GM18502 (cell line): ENCODE results near the gene IVD.
"Not testable (repeated sequence)": the region's sequence is repeated elsewhere in the genome, so short reads cannot be mapped to it uniquely, and the experiment has no call there.

Experiments
- ATAC-seq: cut with Tn5 transposase; IDR thresholded peaks from one replicate; pipeline ENCODE4 v1.9.1; 2021; ENCODE audit warnings: mild to moderate bottlenecking; ENCODE audit not compliant: unreplicated experiment, poor library complexity

Gene IVD

GRCh38 chr15:40453941-40454340 is 48.3 kb downstream of the IVD start:
- ATAC-seq: not testable (repeated sequence)

DNA sequence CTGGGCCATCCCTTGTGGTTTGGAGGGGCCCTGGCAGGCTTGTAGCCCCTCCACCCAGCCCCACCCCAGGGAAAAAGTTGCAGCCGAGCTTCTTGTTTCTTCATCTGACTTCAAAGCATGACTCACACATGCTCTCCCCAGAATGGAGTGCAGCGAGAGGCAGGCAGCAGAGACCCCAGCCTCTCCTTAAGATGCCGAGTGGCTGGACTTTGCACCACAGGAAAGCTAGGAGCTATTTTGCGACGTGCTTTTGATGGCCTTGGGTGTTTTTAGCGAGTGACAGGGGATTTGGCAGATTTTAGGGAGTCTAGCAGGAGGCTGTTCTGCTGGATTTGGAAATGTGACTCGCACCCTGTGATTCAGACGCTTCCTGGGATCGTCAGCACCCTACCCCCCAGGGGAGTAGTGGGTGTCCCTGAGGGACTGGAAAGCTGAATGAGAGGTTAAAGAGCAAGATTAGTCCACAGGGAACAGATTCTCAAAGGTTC is 49.4 kb downstream of the IVD start:
- no peak for ATAC-seq

DNA sequence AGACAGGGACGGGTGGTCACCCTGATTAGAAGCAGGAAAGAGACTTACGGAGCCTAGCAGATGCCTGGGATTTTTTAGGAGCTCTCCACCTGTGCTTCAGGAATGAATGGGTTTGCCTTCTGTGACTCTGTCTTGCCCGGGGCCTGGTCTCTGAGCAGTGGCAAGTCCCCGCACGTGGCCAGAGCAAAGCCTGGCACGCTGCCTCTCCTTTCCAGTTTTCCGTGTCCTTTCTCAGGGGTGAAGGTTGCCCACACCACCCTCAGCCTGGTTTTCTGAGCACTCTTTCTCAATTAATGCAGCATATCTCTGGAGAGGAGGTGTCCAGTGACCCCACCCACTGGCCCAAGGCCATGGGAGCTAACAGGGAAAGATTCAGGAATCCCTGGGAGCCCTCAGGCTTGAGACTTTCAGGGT is 50.7 kb downstream of the IVD start:
- no peak for ATAC-seq

- ATAC-seq: no peak
Measured at GRCh38 chr15:40456738-40457137, 51.1 kb downstream of the IVD start.

- no peak for ATAC-seq
Measured at GRCh38 chr15:40458495-40459371, 53.1 kb downstream of the IVD start.

DNA sequence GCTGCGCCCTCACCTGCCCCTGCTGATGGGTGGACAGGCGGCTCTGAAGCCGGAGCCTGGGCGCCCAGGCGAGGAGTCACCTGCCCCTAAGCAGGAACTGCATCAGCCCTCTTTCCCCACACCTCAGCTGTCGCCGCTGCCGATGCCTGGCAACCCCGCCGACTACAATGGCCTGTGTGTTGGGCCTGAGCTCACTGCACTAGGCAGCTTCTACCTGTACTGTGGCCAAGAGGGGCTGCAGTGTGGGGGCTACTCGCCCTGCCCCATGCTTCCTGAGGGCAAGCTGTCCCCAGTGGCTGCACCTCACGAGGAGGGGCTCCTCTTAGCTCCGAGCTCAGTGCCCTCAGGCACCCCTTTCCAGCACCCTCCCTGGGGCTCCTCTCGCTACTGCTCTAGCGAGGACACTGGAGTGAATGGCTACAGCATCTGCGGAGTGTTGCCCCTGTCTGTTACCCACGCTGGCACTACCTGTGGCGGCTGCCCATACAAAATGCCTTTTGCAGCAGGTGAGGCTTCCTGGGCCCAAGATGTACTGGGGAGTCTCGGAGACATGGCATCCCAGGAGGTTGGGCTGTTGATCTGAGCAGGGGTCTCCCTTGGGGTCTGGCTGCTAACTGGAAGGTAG is 53.9 kb downstream of the IVD start:
- ATAC-seq: no peak

DNA sequence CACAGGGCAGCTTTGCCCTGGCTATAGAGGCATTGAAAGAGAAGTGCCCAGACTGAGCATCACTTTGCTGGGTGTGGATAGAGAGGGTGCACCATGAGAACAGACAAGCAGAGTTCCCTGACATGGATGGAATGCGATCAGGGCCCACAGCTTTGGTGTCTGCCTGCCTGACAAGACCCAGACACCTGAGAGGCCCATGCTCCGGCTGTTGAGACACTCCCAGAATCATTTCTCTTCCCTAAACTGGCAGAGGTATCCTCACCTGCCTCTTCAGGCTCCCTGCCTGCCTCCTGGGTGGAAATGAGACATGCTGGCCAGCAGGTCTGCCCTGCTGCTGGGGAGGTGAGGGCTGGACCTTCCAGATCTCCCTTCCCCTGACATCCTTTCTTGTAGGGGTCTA is 54.8 kb downstream of the IVD start:
- no peak for ATAC-seq

GRCh38 chr15:40461958-40462357 is 56.4 kb downstream of the IVD start:
- no peak for ATAC-seq

- ATAC-seq: no peak
Measured at GRCh38 chr15:40463279-40463678, 57.7 kb downstream of the IVD start.

- no peak for ATAC-seq
Measured at GRCh38 chr15:40463886-40464545, 58.4 kb downstream of the IVD start.

GRCh38 chr15:40464595-40465185 is 59.1 kb downstream of the IVD start:
- ATAC-seq: no peak

- no peak for ATAC-seq
Measured at GRCh38 chr15:40465939-40466338, 60.3 kb downstream of the IVD start.

DNA sequence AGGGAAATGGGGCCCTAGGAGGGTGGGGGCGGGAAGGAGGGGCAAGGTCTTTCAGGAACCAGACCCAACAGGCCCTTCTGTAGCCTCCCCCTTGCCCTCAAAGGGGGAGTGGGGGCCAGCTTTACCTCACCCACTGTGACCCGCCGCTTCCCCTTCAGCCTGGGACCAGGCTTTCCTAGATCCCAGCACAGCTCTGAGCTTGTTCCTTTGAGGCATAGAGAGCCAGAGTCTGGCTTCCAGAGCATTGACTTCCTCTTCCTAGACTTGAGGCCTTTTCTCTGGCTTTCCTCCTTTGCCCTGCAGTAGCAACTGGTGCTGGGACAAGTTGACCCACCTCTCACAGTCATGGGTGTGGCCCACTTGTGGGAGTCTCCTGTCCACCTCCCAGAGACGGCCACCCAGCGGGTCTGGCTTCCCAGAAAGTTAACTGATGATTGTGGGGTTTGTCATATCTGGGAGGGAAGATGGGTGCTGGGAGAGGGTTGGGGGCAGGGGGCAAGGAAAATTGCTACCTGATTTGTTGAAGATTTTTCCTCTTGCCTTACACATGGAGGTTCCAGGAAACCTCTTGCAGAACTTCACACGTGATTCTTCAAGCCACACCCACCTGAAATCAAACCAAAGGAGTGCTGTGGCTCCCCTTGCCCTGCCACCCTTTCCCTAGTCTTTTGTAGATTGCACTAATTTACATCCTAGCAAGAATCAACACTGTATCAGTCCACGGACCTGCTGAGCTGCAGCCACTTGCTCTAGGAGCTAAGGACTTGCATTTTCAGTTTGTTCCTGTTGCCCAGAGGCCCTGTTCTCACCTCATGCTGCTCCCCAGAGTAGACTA is 61.0 kb downstream of the IVD start:
- no peak for ATAC-seq

- ATAC-seq: no peak
Measured at GRCh38 chr15:40467261-40467615, 61.6 kb downstream of the IVD start.

GRCh38 chr15:40468898-40469331 is 63.3 kb downstream of the IVD start:
- no peak for ATAC-seq

- ATAC-seq: no peak
Measured at GRCh38 chr15:40469776-40470390, 64.3 kb downstream of the IVD start.

- ATAC-seq: peak; percentile 68
Measured at GRCh38 chr15:40470423-40471104, 65.0 kb downstream of the IVD start, which contains the start of gene CHST14. Gene CHST14, plus strand, starts transcription at chr15:40470984. Its CDS starts 230 bp downstream, at chr15:40471214.
